HG02610 (cell line): ENCODE results near the gene SCLY.
"Not testable (repeated sequence)": the region's sequence is repeated elsewhere in the genome, so short reads cannot be mapped to it uniquely, and the experiment has no call there.

Experiments used
- ATAC-seq: cut with Tn5 transposase; IDR thresholded peaks from one replicate; pipeline ENCODE4 v1.9.1; 2021; ENCODE audit warnings: mild to moderate bottlenecking, moderate library complexity; ENCODE audit not compliant: unreplicated experiment

The SCLY gene

DNA sequence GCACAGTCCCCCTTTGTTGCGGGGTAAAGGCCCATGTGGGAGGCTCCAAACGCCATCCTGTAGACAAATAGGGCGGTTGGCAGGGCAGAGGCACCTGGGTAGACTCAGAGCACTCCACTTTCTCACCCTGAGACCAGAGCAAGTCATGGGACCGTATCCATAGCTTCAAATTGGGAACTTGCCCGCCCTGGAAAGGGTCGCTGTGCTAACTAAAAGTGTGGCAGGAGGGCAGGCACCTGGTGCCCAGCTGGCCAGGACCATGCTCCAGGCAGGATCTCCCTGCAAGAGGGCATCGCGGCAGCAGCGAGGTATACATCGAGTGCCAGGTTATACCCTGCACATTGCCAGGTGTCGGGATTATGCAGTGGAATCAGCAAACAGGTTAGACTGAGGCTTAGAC lies 20.8 kb upstream of the SCLY start:
- ATAC-seq: no peak

DNA sequence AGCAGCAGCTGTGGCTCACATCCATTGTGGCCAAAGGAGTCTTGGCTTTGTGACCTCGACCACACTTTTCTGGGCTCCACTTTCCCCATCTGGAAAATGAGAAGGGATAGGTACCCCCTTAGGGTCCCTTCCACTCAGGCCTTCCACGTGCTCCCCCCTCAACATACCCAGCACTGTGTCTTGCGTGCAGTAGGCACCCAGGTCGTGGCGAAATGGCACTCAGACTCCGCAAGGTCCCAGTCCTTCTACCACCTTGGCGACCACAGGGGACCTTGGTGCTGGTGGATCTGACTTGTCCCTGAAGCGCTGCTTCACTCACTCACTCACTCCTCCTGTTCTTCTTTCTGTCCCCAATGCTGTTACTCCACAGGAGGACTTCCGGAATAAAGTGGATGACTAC lies 19.9 kb upstream of the SCLY start:
- ATAC-seq: no peak

- ATAC-seq: no peak
Observed at GRCh38 chr2:238042090-238042489, 18.7 kb upstream of the SCLY start.

DNA sequence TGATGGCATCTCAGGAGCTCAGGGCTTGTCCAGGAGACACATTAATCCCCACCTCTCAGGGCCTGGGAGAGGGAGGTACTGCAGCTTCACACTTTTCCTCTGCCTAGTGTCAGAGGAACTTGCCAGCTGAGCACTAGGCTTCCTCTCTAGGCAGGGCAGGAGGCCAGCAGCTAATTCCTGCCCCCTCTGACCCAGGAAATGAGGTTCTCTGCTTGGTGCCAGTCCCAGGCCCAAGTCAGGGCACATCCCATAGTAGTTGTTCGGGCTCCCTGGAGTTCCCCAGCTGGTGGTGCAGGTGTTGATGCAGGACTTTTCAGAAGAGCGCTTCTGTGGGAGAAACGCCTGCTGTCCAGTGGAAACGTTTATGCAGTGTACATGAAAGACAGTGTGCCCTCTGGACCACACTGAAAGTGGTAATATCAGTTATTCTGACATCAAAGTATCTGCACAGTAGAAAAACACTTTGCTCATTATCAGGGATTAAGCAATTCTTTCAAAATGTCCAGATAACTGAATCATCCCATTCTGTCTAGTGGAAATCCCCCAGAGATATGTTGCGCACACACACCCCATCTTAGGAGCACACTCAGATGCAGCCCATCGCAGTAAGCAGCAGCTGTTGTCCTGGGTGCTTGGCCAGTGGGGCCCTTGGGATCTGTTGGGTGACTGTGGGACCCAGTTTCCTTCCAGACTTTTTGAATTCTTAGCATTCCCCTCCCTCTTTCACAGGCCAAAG lies 17.8 kb upstream of the SCLY start:
- no peak for ATAC-seq

DNA sequence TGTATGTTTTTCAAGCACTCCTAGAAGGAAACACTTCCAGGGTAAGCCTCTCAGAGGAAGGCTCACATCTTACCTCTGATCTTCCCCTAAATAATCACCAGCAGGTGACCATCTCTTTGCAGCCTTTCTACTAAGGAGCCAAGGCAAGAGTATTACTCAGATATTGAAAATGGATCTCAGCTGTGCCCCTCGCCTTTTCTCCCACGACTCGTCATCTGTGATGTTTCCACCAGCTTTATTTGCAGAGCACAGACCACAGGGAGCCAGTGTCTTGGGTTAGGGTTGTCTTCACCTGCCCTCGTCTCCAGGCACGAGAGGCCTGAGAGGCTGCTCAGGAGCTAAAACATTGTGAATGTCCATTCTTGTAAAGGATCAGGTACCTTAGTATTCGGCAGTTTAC lies 16.9 kb upstream of the SCLY start:
- ATAC-seq: no peak

DNA sequence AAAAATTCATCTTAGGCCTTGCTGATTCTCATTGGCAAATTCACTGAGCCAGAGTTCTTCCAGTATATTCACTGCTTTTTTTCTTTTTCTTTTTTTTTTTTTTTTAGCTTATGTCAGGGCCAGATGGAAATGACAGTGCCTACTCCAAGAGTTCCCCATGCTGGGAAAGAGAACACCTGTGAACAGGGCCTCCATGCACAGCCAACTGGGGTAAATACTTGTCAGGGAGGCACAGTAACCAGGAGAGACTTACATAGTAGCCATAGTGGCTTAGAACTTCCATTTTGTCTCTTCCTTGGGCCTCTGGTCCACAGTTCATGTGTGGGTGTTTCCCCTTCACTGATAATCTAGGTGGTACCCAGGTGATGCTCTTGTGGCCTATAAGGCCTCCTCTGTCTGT lies 15.2 kb upstream of the SCLY start:
- ATAC-seq: no peak

DNA sequence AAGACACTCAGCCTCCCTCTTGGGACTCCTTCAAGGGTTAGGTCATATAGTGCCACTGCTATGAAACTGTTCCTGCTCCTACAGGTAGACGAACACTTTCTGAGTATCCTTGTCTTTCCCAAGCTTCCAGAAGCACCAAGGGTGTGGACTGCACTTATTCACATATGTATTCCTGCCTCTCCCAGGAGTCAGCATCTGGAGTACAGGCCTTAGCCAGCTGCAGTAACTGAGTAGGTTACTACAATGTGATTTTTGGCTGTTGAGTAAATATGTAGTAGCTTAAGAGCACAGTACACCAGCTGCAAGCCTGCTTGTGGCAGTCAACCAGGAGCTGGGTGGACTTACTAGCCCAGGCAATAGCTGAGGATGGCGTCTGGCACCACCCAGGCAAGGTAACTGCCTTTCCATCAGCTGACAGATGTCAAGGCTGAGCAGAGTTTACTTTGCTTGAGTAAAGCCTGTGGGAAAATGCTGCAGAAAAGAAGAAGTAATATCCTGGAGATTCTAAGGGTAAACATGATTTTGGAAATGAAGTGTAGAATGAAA lies 14.0 kb upstream of the SCLY start:
- no peak for ATAC-seq

DNA sequence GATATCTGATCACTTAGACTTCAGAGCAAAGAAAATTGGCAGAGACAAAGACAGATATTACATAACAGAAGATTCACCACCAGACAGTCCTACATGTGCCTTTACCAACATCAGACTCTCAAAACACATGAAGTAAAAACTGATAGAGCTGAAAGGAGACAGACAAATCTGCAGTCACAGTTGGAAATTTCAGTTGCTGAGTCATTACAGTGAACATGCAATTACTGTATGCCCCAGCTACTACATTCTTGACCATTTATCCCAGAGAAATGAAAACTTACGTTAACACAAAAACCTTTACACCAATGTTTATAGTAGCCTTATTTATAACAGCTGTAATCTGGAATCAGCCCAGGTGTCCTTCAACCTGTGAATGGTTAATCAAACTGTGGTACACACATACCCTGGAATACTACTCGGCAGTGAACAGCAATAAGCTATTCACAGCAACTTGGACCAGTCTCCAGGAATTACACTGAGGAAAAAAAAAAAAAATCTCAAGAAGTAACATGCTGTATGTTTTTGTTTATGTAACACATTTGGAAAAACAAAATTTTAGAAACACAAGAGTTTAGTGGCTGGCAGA lies 7.5 kb upstream of the SCLY start:
- ATAC-seq: no peak

DNA sequence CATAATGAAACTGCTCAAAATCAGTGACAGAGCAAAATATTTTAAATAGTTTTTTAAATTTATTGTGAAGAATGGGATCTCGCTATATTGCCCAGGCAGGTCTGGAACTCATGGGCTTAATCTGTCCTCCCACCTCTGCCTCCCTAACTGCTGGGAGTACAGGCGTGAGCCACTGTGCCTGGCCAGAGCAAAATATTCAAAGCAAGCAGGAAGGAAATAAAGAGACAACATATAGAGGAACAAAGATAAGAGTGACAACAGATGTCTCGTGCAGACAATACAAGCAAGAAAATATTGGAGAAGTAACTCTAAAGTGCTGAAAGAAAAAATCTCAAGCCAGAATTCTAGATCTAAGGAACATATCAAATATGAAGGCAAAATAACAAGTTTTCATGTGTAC lies 5.0 kb upstream of the SCLY start:
- no peak for ATAC-seq

GRCh38 chr2:238057696-238058575 lies 2.9 kb upstream of the SCLY start:
- not testable (repeated sequence) for ATAC-seq

DNA sequence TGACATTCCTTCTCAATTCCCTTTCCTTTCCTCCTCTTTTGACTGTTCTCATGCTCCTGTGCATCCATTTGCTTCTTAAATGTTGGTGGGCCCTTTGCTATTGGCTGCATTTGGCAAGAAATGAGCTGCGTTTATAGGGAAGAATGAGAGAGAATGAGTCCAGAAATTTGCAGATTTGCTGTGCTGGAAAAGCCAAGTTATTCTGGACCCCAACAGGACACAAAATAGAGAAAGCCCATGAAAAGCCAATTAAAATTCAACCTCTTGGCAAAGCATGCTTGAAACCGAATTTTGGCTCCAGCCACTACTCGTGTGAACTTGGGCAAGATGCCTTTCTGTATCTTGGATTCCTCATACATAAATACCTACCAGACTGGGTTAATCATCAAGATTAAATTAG lies 1.3 kb upstream of the SCLY start:
- ATAC-seq: no peak

- no peak for ATAC-seq
Observed at GRCh38 chr2:238060096-238060541, 682 bp upstream of the SCLY start.

GRCh38 chr2:238061315-238062202 lies 758 bp downstream of the SCLY start:
- no peak for ATAC-seq

DNA sequence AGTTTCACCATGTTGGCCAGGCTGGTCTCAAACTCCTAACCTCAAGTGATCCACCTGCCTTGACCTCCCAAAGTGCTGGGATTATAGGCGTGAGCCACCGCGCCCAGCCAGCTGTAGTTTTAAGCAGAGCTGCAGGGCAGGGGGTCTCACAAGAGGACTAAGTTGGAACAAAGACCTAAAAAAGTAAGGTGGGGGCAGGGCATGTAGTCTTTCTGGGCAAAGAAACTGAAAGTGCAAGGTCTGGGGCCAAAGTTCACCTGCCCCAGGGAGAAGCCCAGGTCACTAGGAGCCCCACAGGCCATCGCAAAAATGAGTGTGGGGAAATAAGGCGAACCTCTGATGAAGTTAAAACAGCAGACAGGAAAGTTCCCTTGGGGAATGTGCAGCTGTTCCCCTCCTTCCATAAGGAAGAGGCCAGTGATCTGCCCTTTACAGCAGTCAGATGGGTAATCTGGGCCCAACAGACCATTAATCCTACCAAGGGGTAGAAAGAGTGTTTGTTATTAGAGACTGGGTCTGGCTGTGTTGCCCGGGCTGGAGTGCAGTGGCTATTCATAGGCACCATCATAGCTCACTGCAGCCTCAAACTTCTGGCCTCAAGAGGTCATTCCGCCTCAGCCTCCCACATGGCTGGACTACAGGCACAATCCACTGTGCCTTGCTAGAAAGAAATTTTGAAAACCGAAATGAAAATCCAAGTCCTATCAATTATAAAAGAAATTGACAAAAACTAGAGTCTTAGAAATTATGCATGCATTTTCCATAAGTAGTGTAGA lies 2.8 kb downstream of the SCLY start:
- ATAC-seq: no peak

DNA sequence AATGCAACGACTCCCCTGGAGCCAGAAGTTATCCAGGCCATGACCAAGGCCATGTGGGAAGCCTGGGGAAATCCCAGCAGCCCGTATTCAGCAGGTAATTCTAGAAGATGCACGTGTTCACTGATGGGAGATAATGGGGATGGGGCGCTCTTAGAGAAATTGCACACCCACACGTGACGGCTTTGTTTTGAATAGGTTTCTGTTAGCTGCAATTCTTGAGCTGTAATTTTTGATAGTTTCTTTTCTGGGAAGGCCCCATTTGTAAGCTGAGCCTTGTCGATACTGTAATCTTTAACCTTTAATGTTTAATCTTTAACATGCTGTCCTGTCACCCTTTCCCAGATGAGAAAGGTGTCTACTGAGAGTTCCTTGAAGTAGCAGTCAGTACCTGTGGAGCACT lies 3.6 kb downstream of the SCLY start:
- ATAC-seq: no peak

GRCh38 chr2:238065071-238065846 lies 4.5 kb downstream of the SCLY start:
- ATAC-seq: no peak

DNA sequence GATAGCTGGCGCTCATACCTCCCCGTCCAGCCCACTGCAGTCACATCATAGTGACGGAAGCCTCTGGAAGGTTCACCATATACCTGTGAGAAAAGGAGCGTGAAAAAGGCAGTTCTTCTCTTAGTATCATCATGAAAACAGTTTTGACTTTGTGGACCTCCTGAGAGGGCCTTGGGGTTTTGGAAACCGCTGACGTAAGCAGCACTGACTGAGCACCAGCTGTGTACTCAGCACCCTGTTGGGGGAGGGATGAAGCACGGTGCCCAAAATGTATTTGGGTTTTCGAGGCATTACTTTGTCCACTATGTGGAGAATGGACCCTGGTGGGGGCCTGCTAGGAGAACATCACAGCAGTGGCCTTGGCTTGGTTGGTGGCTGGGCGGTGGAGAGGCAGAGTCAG lies 5.4 kb downstream of the SCLY start:
- ATAC-seq: no peak

DNA sequence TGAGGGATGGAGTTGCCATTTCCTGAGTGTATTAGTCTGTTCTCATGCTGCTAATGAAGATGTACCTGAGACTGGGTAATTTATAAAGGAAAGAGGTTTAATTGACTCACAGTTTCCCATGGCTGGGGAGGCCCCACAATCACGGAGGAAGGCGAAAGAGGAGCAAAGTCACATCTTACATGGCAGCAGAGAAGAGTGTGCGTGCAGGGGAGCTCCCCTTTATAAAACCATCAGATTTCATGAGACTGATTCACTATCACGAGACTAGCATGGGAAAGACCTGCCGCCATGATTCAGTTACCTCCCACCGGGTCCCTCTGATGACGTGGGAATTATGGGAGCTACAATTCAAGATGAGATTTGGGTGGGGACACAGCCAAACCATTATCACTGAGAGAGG lies 5.9 kb downstream of the SCLY start:
- not testable (repeated sequence) for ATAC-seq

DNA sequence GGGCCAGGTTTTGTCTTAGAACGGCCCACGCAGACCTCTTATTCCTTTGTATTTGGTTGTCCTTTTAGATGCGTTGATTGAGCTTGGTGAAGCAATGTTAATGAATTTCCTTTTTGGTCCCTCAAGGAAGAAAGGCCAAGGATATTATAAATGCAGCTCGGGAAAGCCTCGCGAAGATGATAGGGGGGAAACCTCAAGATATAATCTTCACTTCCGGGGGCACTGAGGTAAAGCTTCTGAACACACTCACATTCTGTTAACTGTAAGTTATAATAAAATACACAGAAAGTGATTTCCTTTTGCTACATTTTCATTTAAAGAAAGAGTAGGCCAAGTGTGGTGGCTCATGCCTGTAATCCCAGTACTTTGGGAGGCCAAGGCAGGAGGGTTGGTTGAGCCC lies 7.1 kb downstream of the SCLY start:
- no peak for ATAC-seq
